ENCODE data around the gene PPP1R1A. TPM values are rescaled to one million over a fixed set of nuclear protein-coding genes. Genes with fewer than 3 reads are reported as not detected.

Gene PPP1R1A
- total RNA-seq, 1 donor from 2014 or later, result 10.8 TPM

- no peak overlapping the region for H3K4me3 ChIP-seq
- H3K4me1 ChIP-seq, result peaks cover 16% of the 10 kb centered on the region
Measured at GRCh38 chr12:54586620-54587019, 1.8 kb downstream of the PPP1R1A start.

DNA sequence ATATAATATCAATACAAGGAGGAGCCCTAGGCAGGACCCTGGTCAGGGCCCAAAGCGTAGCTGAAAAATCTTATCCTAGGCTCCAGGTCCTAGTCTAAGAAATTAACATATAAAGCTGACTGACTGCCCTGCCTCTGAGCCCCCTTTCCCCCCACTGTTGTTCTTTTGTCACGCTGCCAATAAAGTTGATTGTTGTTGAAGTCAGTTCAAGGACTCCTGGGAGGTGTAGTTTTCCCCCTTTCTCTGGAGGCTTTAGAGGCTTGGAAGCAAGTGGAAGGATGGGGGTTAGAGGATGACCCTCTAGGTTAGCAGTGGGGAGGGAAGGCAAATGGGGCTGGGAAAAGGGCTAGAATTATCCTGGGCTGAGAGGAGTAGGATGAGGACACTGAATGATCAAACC, 3.2 kb downstream of the PPP1R1A start:
- DNase-seq (ENCODE audit: extremely low spot score in 2 of 2), result no peak
- intact Hi-C loops (cut with DNase I), result no loop called here

More at GRCh38 chr12:54586620-54587019, 1.8 kb downstream of the PPP1R1A start:
- no peaks in the 10 kb centered on the region for H3K27me3 ChIP-seq
- no peak for DNase-seq (ENCODE audit: extremely low spot score in 2 of 2)
- H3K9me3 ChIP-seq, result no peaks in the 10 kb centered on the region
- no peaks in the 10 kb centered on the region for H3K36me3 ChIP-seq
- TF ChIP-seq CTCF (IDR thresholded peaks at IDR 0.05) (no peak), POLR2AphosphoS5 (IDR thresholded peaks at IDR 0.05; ENCODE audit: insufficient read depth in 1 of 2, low read depth in 1 of 2) (no peak), POLR2A (IDR thresholded peaks at IDR 0.05) (no peak)
- intact Hi-C loops (cut with DNase I), result no loop called here
- H3K27ac ChIP-seq, result no peak overlapping the region

GRCh38 chr12:54584128-54584527, 4.3 kb downstream of the PPP1R1A start:
- TF ChIP-seq CTCF (IDR thresholded peaks at IDR 0.05), result no peak
- TF ChIP-seq POLR2AphosphoS5 (IDR thresholded peaks at IDR 0.05; ENCODE audit: insufficient read depth in 1 of 2, low read depth in 1 of 2), result no peak
- no peak for TF ChIP-seq POLR2A (IDR thresholded peaks at IDR 0.05)
- Histone ChIP-seq H3K4me3 (no peak overlapping the region), H3K27ac (no peak overlapping the region), H3K9me3 (no peaks in the 10 kb centered on the region), H3K27me3 (no peaks in the 10 kb centered on the region), H3K4me1 (peaks cover 23% of the 10 kb centered on the region), H3K36me3 (no peaks in the 10 kb centered on the region)
- intact Hi-C loops (cut with DNase I), result no loop called here
- no peak for DNase-seq (ENCODE audit: extremely low spot score in 2 of 2)

More for the DNA sequence above, 3.2 kb downstream of the PPP1R1A start:
- Histone ChIP-seq H3K36me3 (no peaks in the 10 kb centered on the region), H3K4me1 (peaks cover 16% of the 10 kb centered on the region), H3K9me3 (no peaks in the 10 kb centered on the region), H3K27ac (no peak overlapping the region), H3K27me3 (no peaks in the 10 kb centered on the region), H3K4me3 (no peak overlapping the region)
- no peak for TF ChIP-seq CTCF (IDR thresholded peaks at IDR 0.05)

GRCh38 chr12:54583726-54584125, 4.7 kb downstream of the PPP1R1A start:
- no peaks in the 10 kb centered on the region for H3K27me3 ChIP-seq
- TF ChIP-seq POLR2A (IDR thresholded peaks at IDR 0.05), result no peak
- no peak for TF ChIP-seq POLR2AphosphoS5 (IDR thresholded peaks at IDR 0.05; ENCODE audit: insufficient read depth in 1 of 2, low read depth in 1 of 2)
- TF ChIP-seq CTCF (IDR thresholded peaks at IDR 0.05), result no peak
- H3K27ac ChIP-seq, result no peak overlapping the region
- H3K9me3 ChIP-seq, result no peaks in the 10 kb centered on the region
- intact Hi-C loops (cut with DNase I), result no loop called here
- peaks cover 19% of the 10 kb centered on the region for H3K4me1 ChIP-seq
- no peak for DNase-seq (ENCODE audit: extremely low spot score in 2 of 2)
- no peaks in the 10 kb centered on the region for H3K36me3 ChIP-seq
- no peak overlapping the region for H3K4me3 ChIP-seq

DNA sequence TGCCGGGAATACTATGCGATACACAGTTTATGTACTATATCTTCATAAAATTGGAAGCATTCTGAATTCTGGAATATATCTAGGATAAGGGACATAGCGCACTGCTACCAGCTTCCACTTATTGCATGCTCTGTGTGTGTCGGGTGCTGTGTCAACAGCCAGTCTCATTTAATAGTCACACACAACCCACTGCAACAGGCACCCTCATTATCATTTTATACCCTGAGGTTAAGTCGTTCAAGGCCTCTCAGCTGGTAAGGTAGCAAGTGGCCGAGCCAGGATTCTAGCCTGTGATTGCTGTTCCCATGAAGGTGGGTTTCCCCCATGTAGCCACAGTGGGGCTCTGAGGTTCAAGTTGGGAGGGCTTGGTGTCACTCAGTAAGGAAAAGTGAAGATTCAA, 7.0 kb downstream of the PPP1R1A start:
- DNase-seq (ENCODE audit: extremely low spot score in 2 of 2), result no peak
- no peak overlapping the region for H3K27ac ChIP-seq
- no peak for TF ChIP-seq CTCF (IDR thresholded peaks at IDR 0.05)
- no peak for TF ChIP-seq POLR2A (IDR thresholded peaks at IDR 0.05)
- TF ChIP-seq POLR2AphosphoS5 (IDR thresholded peaks at IDR 0.05; ENCODE audit: insufficient read depth in 1 of 2, low read depth in 1 of 2), result no peak
- no peaks in the 10 kb centered on the region for H3K9me3 ChIP-seq
- H3K4me3 ChIP-seq, result no peak overlapping the region
- no peaks in the 10 kb centered on the region for H3K27me3 ChIP-seq
- peaks cover 8% of the 10 kb centered on the region for H3K4me1 ChIP-seq
- intact Hi-C loops (cut with DNase I), result no loop called here
- no peaks in the 10 kb centered on the region for H3K36me3 ChIP-seq
